SH-SY5Y (cell line): Measurements from ENCODE around the gene NFE2L2.

ENCODE experiments used
- GATA2 ChIP-seq: IDR thresholded peaks from 2 replicates; pipeline ENCODE4 v1.6.1; 2011; ENCODE audit warnings: mild to moderate bottlenecking, low read depth, low read length
- GATA3 ChIP-seq: IDR thresholded peaks from 2 replicates; pipeline ENCODE4 v1.6.1; 2011; ENCODE audit warnings: low read depth, mild to moderate bottlenecking, low read length, moderate library complexity

- TF ChIP-seq GATA2 (no peak), GATA3 (no peak)
These were observed 4.4 kb upstream of the NFE2L2 start for GRCh38 chr2:177268901-177269300.
